Measurements from ENCODE around the gene SDS. TPM values are rescaled to one million over a fixed set of nuclear protein-coding genes. Genes with fewer than 3 reads are reported as not detected.

SDS gene
- total RNA-seq, 1 experiment from 2014 or later: not detected

GRCh38 chr12:113435367-113435766 is 31.7 kb upstream of the SDS start:
- H3K9me3 Mint-ChIP-seq: no peaks in the 10 kb centered on the region; a peak in 1 of 5 replicates
- peaks cover 6 to 14% of the 10 kb centered on the region in 2 experiments for H3K4me1 Mint-ChIP-seq
- H3K4ac ChIP-seq (ENCODE audit: low read depth, low read length): no peak overlapping the region
- H3K9me3 ChIP-seq (ENCODE audit: control insufficient read depth, low read depth, low read length): no peaks in the 10 kb centered on the region
- no peak overlapping the region for H3K4me2 ChIP-seq (ENCODE audit: insufficient read depth, insufficient read length, low read length)
- no peak overlapping the region for H3T11ph ChIP-seq (ENCODE audit: low read length)
- no peak overlapping the region for H2BK12ac ChIP-seq (ENCODE audit: insufficient read length, low read depth, low read length)
- no peaks in the 10 kb centered on the region for H3K36me3 Mint-ChIP-seq (ENCODE audit: insufficient read depth in 1 of 3, low read depth in 3 of 3)
- no peak for DNase-seq
- H3K23me2 ChIP-seq (ENCODE audit: insufficient read length, low read depth, low read length, poor library complexity, severe bottlenecking): no peaks in the 10 kb centered on the region
- no peak overlapping the region for H4K91ac ChIP-seq (ENCODE audit: insufficient read length, low read depth, low read length)
- no peaks in the 10 kb centered on the region for H3K79me2 ChIP-seq (ENCODE audit: insufficient read depth, low read length)
- H4K20me1 ChIP-seq (ENCODE audit: control insufficient read depth, insufficient read depth, insufficient read length): no peaks in the 10 kb centered on the region
- H2AFZ ChIP-seq (ENCODE audit: low read length): no peak overlapping the region
- H2BK5ac ChIP-seq (ENCODE audit: insufficient read length, low read length): no peak overlapping the region
- H2BK20ac ChIP-seq (ENCODE audit: low read depth, low read length, poor library complexity, severe bottlenecking): no peak overlapping the region
- H3K27ac ChIP-seq (ENCODE audit: insufficient read length, low read depth, low read length): no peak overlapping the region
- TF ChIP-seq, protein P1, sequence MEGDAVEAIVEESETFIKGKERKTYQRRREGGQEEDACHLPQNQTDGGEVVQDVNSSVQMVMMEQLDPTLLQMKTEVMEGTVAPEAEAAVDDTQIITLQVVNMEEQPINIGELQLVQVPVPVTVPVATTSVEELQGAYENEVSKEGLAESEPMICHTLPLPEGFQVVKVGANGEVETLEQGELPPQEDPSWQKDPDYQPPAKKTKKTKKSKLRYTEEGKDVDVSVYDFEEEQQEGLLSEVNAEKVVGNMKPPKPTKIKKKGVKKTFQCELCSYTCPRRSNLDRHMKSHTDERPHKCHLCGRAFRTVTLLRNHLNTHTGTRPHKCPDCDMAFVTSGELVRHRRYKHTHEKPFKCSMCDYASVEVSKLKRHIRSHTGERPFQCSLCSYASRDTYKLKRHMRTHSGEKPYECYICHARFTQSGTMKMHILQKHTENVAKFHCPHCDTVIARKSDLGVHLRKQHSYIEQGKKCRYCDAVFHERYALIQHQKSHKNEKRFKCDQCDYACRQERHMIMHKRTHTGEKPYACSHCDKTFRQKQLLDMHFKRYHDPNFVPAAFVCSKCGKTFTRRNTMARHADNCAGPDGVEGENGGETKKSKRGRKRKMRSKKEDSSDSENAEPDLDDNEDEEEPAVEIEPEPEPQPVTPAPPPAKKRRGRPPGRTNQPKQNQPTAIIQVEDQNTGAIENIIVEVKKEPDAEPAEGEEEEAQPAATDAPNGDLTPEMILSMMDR (conservative IDR thresholded peaks at IDR 0.05): no peak
- H3K4me1 ChIP-seq (ENCODE audit: insufficient read depth, low read length): no peaks in the 10 kb centered on the region
- H3K14ac ChIP-seq (ENCODE audit: insufficient read depth, low read length): no peak overlapping the region
- H3K9ac ChIP-seq (ENCODE audit: extremely low read depth, insufficient read length, low read length): no peak overlapping the region
- peaks cover 12% of the 10 kb centered on the region for H3K27me3 Mint-ChIP-seq (ENCODE audit: low read depth)
- no peak overlapping the region for H2BK120ac ChIP-seq (ENCODE audit: low read depth, low read length, poor library complexity, severe bottlenecking)
- no peak overlapping the region for H3K18ac ChIP-seq (ENCODE audit: insufficient read length, low read depth, low read length)
- no peak overlapping the region for H4K8ac ChIP-seq (replicated peaks; ENCODE audit: insufficient read length, low read depth, low read length)
- no peak overlapping the region for H2AK5ac ChIP-seq (ENCODE audit: insufficient read length, low read length)
- no peak overlapping the region for H3K56ac ChIP-seq (ENCODE audit: insufficient read length, low read depth, low read length)
- H3K4me3 Mint-ChIP-seq: no peak overlapping the region
- H3K79me1 ChIP-seq (ENCODE audit: insufficient read depth, low read depth, low read length, poor library complexity, severe bottlenecking): no peaks in the 10 kb centered on the region
- H3K23ac ChIP-seq (ENCODE audit: insufficient read length, low read depth, low read length): no peak overlapping the region
- no peak overlapping the region for H4K5ac ChIP-seq (ENCODE audit: insufficient read length, low read depth, low read length)
- no peaks in the 10 kb centered on the region for H3K27me3 ChIP-seq (ENCODE audit: insufficient read depth, low read length)
- no CpG with 5 or more reads among the region's 5 CpGs for WGBS (ENCODE audit: extremely low coverage, insufficient read length, low lambda C conversion rate)
- no peak overlapping the region for H3K27ac Mint-ChIP-seq
- no peak overlapping the region for H2BK15ac ChIP-seq (ENCODE audit: low read depth, low read length)
